Activated CD4-positive, alpha-beta T cell treated with anti-CD3 and anti-CD28 coated beads, Interleukin-2, amount 50 U/mL, for 24 hours (primary cell): ENCODE data around the gene GBA2.

ENCODE experiments used
- DNase-seq, 2 donors: peaks; one replicate each; pipeline ENCODE4 v3.0.0-alpha.2; 2020; ENCODE audit warnings: low read depth in 1 of 2, low spot score in 1 of 2

GBA2 gene

DNA sequence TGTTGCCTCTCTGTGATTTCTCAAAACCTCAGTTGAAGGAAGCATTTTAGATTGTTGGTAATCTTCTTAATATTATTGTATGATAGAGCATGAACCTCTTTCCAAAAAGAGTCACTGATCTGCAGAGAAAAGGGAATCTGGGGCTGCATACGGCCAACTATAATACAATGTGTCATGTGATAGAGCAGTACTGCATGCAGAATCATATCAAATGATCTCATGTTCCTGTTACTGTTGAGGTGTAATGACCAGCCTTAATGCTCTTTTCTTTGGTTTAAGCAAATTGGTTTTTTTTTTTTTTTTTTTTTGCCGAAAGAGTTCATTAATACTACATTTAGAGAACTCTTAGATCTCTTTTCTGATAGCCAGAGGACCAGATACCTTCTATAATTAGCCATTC, 18.0 kb upstream of the GBA2 start:
- DNase-seq = no peak

DNA sequence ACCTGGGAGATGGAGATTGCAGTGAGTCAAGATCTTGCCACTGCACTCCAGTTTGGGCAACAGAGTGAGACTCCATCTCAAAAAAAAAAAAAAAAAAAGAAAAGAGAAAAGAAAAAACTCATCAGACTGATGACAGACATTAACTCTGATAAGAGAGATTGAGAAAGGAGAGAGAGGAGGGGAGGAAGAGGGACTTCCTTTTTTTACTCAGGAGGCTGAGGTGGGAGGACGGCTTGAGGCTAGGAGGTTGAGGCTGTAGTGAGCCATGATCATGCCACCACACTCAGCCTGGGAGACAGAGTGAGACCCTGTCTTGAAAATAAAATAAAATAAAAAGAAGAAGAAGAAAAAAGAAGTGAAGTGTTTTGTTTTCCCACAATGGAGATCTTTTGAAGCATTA, 14.8 kb upstream of the GBA2 start:
- DNase-seq = no peak

DNA sequence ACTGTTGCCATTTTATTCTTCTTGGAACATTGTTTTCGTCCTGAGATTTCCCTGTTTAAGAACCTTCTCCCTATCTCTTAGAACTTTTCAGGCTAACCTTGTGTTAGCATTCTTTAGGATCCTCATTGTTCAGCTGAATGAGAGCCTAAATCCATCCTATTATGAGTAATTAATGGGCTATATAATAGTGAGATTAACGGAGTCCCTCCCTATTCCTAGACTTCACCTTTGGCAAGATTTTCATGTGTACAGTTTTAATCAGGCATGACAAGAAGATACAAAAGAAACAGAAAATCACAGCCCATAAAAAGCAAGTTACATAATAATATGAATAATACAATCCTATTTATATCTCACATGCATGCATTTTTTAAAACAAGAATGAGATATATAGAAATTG, 14.2 kb upstream of the GBA2 start:
- DNase-seq = no peak

DNA sequence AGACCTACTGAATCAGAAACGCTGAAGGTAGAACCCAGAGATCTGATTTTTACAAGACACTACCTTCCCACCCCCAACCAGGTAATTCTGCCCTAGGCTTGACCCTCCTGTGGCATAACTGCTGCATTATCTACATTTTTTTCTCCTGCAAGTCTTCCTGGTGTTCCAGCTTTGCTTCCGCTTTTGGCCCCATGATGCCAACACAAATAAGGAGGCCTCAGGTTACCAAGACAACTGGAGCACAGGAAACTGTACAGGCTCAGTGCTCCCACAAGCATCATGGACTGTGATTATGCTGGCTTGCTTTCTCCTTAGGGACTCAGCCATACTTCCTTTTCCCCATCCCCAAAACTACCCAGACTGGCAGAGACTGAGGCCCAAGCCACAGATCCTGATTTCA, 11.6 kb upstream of the GBA2 start:
- no peak for DNase-seq

DNA sequence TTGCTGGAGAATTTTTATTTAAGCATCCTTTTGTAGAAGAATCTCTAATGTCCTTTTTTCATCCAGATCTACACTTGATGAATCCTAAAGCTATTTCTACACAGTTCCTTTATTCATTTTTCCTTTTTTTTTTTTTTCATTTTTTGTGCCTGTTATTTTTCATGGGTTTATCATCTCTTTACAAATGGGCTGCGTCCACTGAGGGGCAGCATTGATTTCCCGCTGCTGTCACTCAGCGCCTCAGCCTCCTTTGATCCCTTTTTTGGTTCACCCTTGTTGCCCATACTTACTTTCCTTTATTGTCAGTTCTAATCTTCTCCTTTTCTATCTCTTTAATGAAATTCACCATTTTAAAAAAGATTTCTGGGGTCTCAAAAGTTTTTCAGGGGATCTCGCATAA, 10.8 kb upstream of the GBA2 start:
- DNase-seq = no peak

DNA sequence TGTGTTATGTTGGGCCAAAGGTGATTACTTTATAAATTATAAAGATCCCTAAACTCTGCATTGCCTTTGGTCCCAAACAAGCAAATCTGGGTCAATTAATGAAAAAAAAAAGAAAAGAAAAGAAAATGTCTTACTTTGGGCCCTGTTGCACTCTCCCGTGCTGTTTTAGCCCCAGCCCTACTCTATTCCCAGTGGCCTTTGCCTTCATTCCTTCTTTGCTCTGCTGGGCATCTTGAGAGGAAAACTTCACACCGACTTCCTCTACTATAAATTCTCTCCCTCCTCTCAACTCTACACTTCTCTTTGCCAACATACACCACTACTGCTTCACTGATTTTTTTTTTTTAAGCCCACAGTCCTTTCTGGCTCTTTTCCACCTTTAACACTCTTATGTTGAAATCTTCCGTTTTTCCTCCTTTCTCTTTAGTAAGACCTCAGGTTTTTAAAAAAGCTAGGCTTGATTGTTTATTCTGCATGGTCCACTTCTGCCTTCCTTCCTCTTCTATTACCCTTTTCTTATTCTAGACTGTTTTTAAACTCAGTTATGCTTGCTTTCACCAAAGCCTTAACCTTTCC, 9.5 kb upstream of the GBA2 start:
- no peak for DNase-seq

DNA sequence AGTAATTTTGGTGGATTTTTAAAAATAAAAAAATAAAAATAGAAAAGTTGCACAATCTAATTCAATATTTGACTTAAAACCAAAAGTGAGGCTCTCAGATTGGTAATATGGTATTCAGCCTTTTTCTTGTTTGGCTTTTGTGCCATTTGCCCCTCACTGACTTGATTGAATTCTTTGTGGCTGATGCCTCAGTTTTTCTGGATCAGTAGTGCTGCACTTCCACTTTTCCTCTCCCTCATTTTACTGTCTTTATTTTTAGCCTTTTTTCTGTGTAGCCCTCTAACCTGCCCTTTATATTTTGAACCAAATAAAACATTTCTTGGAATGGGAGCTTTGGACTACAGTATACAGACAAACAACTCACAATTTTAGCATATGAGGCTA, 8.9 kb upstream of the GBA2 start:
- no peak for DNase-seq

DNA sequence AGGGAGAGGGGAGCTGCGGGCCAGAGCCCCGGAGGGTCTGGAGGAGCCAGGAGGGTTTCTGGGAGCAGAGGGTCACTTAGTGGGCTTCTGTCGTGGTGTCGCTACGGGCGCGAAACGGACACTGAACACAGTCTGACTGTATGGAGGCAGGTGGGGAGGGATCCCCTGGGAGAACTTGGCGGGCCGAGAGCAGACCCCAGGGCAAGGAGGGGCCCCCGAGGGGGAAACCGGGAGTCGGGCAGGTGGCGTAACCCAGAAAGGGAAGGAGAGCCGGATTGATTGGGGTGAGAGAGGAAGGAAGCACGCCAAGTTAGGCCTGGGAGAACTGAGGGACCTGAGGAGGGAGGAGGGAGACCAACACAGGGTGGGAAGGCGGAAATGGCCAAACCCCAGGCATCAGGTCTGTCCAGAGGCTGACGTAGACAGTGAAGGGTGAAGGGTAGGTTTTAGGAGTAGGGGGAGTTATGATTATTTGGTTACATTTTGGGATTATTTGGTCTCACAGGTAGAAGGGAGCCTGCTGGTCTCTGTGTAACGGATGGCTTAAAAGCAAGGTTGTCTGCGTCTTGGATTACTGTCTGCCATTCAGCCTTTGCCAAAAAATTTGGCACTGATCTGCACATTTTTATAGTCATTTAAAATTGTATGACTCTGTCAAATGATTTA, 8.3 kb upstream of the GBA2 start:
- peak in 1 of 2 donors; percentile 21 for DNase-seq

DNA sequence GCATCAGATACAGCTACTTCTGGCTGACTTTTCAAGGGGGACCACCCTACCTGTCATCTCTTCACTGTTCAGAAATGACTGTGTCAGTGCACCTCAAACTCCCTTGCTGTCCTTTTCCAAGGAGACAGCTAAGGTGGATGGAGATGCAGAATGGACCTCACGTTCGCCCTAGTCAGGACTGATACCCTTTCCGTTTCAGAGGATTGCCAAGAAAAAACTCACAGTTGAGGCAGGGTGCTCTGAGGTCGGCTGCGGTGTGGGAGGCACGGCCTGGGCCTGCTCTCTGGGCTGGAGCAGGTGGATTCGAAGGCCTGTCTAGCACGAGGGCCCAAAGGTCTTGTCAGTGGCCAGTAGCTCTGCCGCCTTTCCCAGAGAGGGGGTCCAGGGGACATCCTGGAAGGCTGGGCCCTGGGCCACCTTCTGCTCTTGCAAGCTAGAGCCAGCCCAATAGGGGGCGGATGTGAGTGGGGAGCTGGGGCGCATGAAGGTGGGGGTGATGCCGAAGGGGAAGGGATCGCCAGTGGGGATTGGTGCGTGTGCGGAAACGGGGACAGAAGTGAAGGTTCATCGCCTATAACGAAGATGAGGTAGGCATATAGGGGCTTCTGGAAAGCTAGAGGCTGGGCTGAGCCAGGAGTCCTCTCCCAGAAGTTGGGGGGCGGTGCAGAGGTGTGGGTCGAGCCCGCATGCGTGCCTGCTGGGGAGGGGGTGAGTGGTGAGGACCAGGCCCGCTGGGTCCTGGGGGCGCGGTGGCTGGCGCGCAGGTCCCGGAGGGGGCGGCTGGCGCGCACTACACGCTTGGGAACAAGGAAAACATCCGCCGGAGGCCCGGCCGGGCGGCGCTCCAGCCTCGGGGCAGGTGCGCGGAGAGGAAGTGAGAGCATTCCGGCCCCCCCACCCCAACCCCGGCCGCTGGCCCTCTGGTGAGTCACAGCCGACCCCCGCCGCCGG, 7.5 kb upstream of the GBA2 start:
- peak; percentile 60 to 78 for DNase-seq

DNA sequence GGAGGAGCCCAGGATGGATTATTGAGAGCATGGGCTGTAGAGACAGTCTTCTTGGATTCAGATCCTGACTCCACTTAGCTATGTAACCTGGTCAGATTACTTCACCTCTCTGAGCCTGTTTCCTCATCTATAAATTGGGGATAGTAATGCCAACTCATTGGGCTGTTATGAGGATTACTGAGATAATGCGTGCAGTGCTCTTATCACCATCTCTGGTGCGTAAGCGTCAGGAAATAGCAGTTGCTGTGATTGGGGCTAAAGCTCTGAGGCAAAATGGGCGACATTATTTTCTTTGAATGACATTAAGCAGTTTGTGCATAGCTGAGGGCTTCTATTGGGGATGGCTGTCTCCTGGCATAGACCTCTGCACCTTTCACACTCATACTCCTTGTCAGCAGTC, 6.0 kb upstream of the GBA2 start:
- no peak for DNase-seq

DNA sequence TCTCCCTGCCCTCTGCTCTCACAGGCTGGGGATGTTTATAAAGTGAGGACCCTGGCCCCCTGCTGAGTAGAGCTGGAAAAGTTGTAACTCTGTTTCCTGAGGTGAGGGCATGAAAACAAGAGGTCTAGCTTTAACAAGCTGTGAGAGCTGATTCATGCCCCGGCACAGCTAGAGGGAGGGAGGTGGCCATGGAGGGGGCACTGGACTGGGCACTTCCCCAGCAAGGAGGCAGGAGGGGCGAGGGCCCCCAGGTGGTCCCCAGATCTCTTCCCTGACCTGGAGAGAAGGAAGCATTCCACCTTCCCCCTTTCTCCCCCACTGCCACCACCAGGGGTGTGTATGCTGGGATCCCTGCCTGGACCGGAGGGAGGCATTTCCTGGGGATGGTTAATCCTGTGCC, 5.2 kb upstream of the GBA2 start, which contains the start of gene MSMP:
MSMP (minus strand) TSS at position 13 of the 400 bp plus-strand sequence. CDS start 147 bp downstream, outside the sequence.
- no peak for DNase-seq

DNA sequence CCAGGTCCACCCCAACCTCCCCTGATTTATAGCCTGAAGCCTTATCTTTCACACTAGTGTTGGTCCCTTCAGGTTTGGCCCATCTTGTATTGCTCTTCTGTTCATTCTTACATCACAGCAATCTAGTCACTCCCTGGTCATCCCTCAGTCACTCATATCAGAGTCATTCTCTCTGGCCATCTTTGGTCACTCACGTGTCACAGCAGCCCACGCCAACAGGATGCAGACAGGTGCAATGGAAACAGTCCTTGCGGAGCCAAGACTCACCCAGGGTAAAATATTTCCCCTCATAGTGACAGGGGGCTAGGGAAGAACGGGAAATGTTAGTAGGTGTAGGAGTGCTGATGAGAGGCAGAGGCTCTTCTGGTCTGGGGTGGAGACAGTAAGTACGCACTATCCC, 4.4 kb upstream of the GBA2 start:
- DNase-seq = no peak

DNA sequence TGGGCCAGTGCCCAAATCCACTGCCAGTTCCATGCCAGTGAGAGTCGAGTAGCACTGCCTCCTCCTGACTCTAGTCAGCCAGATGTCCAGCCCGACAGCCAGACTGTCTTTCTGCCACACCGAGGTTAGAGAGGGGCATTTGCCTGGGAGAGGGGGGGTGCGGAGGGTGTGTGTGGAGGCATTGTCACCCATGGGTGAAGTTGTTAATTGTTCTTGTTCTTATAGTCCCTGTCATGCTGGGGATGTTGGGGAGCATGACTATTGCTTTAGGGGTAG, 1.2 kb upstream of the GBA2 start:
- no peak for DNase-seq

DNA sequence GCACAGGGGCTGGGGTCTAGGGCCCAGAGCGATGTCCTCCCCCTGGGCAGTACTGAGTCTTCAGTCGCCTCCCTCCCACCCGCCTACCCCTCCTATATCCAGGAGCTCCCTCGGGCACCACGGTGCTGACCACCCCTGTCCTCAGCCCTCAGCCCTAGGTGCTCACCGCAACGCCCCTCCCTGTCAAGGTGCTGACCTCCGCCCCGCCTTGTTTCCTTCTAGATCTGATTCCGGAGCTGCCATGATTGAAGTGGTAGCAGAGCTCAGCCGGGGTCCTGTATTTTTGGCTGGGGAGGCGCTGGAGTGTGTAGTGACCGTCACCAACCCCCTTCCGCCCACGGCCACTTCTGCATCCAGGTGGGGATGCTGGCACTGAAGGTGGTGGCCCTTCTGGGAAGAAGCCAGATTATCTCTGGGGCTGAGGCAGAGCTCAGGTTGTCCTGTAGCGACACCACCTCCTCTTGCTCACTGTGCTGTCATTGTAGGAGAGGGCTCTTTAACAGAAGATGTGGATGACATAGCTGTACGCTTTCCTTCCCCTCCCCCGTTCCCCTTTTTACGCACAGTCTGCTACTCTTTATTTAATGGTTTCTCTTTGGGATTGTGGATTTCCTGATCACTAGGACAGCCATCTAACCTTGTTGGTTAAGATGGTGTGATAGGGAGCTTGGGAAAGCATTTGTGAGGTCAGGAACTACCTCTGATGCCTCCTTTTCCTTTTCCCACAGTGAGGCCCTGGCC, 657 bp upstream of the GBA2 start:
- DNase-seq = no peak

DNA sequence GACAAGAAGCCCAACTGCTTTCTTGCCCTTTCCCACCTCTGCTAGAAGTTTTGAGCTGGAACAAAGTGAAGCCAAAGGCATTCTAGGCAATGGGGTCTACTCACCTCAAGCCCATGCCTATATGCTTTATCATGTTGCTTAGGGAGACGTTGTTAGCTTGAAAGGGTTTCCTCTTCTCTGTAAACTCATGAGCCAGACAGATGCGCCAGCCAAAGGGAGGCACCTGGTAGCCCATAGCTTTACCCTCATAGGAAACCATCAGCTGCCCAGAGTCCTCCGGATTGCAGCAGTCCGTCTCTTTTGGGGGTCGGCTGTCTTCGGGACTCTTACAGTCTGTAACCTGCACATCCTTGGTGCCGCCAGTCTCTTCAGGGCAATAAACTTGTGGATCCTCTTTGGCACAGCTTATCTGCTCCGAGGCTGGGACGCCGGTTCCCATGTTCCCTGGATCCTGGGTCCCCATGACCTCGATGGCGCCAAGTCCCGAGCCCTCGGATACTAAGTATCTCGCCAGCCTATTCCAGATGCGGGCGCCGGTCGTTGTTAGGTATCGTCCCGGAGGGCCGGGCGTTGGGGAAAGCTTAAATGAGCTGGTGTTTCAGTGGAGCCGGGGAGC, 678 bp downstream of the GBA2 start:
- no peak for DNase-seq

DNA sequence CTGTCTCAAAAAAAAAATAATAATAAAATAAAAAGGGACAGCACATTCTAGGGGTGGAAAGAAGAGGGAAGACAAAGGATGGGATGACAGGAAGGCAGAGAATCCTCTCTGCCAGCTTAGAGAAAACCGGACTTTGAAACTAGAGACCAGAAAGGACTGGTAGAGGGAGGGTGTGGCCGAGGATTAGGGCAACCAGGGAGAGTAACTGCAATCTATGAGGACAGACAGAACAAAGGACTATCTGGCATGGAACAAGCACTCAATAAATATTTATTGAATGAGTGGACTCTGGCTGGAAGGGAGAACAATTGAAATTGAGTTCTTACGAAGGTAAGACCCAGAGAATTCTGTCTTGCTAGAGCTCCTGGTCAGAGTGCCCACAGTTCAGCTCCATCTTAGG, 2.4 kb downstream of the GBA2 start:
- no peak for DNase-seq

DNA sequence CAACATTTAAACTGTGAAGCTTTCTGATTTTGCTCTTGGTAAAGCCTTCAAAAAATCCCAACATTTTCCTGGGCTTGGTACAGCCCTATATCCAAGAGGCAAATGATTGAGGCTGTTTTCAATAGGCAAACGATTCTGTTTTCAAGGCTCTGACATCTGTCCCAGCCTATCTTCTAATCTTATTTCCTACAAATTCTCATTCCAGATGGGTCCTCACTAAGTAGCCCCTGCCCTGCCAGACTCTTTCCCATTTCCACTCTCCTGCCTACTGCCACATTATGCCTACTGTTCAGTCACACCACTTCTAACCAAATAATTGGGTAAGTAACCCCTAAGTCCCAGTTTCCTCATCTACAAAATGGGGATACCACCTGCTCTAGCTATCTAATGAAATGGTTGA, 3.5 kb downstream of the GBA2 start:
- no peak for DNase-seq

DNA sequence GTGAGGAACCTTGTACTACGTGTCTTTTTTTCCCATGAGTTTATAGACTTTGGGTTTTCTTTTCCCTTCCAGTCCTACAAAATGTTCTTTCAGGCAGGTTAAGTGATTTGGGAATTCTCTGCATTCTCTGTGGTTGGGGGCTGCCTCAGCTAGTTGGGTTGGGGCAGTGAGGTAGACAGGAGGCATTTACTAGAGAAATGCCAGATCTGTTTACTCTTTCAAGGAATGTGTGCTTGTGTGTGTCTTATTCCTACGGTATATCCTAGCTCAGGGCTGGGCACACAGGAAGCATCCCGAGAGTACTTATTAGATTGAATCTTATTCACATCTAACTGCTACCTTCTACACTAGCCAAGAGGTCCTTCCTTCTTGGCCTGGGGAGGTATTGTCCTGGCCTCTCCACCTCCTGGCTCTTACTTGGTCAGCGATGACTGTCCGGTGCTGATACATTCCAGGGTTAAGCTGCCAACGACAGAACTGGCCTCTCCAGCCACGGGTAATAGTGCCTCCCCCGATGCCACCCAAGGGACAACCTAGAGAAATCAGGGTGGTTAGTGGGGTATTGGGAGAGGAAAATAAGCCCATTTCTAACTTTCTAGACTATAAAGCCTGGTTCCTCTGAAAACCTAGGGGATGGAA, 5.0 kb downstream of the GBA2 start:
- DNase-seq = no peak

DNA sequence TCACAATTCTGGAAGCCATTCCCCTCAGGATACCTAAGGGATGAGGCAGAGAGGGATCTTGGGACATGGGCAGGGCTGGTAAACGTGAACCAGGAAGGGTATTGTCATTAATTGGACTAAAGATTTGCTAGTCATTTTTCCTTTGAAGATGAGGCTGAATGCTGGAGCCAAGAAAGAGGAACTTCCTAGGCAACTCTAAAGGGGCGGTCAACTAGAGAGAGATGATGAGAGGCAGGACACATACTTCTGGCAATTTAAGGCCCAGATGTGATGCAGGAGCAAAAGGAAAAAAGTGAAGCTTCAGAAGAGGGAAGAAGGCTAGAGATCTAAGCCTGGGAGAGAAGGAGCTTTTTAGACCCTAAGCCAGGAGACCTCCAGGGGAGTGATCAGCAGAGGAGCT, 5.6 kb downstream of the GBA2 start:
- no peak for DNase-seq

DNA sequence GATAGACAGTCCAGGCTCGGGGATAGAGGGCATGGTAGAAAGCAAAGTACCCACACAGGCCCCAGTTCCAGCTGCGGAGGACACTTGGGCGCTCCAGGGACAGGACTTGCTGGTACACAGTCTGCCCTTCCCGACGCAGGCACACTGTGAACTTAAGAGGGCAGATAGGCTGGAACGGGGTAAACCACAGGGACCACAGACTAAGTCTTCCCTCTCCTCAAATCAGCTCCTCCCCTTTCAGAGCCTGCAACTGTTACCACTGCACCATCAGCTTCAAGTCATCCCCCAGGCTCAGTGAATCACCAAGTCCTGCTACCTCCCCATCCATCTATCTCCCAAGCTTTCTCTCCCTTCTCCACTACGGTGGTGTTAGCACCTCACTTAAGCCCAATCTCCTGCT, 7.3 kb downstream of the GBA2 start:
- DNase-seq = no peak

DNA sequence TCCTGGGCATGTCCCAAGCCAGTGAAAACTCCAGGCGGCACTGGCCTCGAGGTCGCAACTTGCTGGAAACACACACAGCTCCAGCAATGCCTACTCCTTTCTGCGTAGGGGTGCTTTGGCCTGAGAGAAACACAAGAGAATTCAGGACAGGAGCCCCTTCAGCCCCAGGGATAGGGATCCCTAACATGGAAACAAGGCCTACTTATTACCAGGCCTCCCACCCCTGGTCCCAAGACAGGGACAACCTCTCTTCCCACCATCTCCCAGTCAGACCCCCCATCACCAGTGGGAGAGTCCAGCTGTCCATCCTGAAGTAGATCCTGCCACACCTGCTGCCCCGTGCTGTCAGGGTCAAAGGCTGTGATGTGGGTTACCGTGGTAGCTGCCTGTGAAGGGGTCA, 8.8 kb downstream of the GBA2 start:
- DNase-seq = no peak
